ENCODE measurements around the gene MYL12A.

MYL12A gene

GRCh38 chr18:3264362-3264761, 16.8 kb downstream of the MYL12A start:
- ChIA-PET POLR2A (no interaction called here), CTCF (no interaction called here)
- no peak for TF ChIP-seq HDGF (IDR thresholded peaks at IDR 0.05; ENCODE audit: borderline replicate concordance)
- no peak for TF ChIP-seq SUZ12 (IDR thresholded peaks at IDR 0.05)
- no peak for TF ChIP-seq CTBP1 (IDR thresholded peaks at IDR 0.05; ENCODE audit: borderline replicate concordance)
- TF ChIP-seq NFRKB (IDR thresholded peaks at IDR 0.05): no peak
- TF ChIP-seq L3MBTL2 (conservative IDR thresholded peaks at IDR 0.05): no peak
- TF ChIP-seq FOXM1 (IDR thresholded peaks at IDR 0.05; ENCODE audit: borderline replicate concordance): no peak
- DNase-seq (ENCODE audit: extremely low spot score): no peak

DNA sequence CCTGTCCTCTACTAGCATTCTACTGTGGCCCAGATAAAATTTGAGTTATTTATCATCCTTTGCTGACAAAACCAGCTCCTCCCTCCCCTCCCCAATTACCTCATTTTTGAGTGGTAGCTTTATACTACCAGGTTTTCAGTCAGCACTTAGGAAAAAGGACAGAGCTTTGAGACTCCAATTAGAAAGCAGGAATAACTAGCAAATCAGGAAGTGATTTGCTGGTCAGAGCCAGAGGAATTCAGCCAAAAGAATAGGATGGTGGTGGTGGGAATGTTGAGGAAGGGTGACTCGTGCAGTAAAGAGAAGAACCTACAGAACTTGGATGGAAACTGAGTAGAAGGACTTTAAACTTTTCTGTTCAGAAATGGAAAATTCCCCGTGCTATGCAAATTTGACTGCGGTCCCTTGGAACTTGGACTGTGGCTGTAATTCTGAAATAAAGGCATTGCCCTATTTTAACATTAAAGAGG, 18.0 kb downstream of the MYL12A start:
- ChIA-PET CTCF (no interaction called here), POLR2A (no interaction called here)
- no peak for DNase-seq (ENCODE audit: extremely low spot score)
- TF ChIP-seq L3MBTL2 (conservative IDR thresholded peaks at IDR 0.05): no peak
- TF ChIP-seq, protein P1, sequence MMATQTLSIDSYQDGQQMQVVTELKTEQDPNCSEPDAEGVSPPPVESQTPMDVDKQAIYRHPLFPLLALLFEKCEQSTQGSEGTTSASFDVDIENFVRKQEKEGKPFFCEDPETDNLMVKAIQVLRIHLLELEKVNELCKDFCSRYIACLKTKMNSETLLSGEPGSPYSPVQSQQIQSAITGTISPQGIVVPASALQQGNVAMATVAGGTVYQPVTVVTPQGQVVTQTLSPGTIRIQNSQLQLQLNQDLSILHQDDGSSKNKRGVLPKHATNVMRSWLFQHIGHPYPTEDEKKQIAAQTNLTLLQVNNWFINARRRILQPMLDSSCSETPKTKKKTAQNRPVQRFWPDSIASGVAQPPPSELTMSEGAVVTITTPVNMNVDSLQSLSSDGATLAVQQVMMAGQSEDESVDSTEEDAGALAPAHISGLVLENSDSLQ (IDR thresholded peaks at IDR 0.05): peak; percentile 30; the same call in 1 of the 2 replicates

DNA sequence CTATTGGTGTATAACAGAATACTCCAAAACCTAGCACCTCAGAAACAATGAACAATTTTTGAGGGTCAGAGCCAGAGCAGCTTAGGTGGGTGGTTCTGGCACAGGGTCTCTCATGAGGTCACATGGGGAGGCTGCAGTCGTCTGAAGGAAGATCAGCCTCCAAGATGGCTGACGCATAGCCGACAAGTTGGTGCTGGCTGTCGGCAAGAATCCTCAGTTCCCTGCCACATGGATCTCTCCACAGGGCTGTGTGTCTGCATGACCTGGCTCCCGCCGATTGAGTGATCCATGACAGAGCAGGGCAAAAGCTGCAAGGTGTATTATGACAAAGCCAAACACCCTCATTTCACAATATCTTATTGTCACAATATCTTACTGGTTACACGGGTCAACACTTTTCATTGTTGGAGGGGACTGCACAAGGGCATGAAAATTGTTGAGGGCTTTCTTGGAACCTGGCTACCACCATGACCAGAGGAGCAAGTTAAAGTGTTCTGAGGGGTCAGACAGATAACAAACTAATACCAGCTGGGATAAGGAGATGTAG, 18.5 kb downstream of the MYL12A start:
- TF ChIP-seq ELF4 (IDR thresholded peaks at IDR 0.05) (no peak), FOXA1 (IDR thresholded peaks at IDR 0.05) (no peak), ZNF384 (IDR thresholded peaks at IDR 0.05) (no peak), TARDBP (IDR thresholded peaks at IDR 0.05) (no peak), ARNT (IDR thresholded peaks at IDR 0.05) (no peak), L3MBTL2 (conservative IDR thresholded peaks at IDR 0.05) (no peak), SP1 (IDR thresholded peaks at IDR 0.05) (no peak), HDGF (IDR thresholded peaks at IDR 0.05; ENCODE audit: borderline replicate concordance) (no peak), BHLHE40 (IDR thresholded peaks at IDR 0.05; ENCODE audit: borderline replicate concordance) (no peak), FOXK2 (IDR thresholded peaks at IDR 0.05) (no peak), SUZ12 (IDR thresholded peaks at IDR 0.05) (no peak), CTBP1 (IDR thresholded peaks at IDR 0.05; ENCODE audit: borderline replicate concordance) (no peak), FOXM1 (IDR thresholded peaks at IDR 0.05; ENCODE audit: borderline replicate concordance) (no peak)
- TF ChIP-seq, protein P1 (IDR thresholded peaks at IDR 0.05): no peak
- ChIA-PET CTCF (no interaction called here), POLR2A (no interaction called here)

GRCh38 chr18:3268306-3268705, 20.7 kb downstream of the MYL12A start:
- ChIA-PET POLR2A (no interaction called here), CTCF (no interaction called here)
- no peak for DNase-seq (ENCODE audit: extremely low spot score)
- TF ChIP-seq ELF4 (IDR thresholded peaks at IDR 0.05) (no peak), FOXK2 (IDR thresholded peaks at IDR 0.05) (no peak), TARDBP (IDR thresholded peaks at IDR 0.05) (no peak), HDGF (IDR thresholded peaks at IDR 0.05; ENCODE audit: borderline replicate concordance) (no peak), ZNF384 (IDR thresholded peaks at IDR 0.05) (no peak), SP1 (IDR thresholded peaks at IDR 0.05) (no peak), ARNT (IDR thresholded peaks at IDR 0.05) (no peak), BHLHE40 (IDR thresholded peaks at IDR 0.05; ENCODE audit: borderline replicate concordance) (no peak), FOXA1 (IDR thresholded peaks at IDR 0.05) (no peak), FOXM1 (IDR thresholded peaks at IDR 0.05; ENCODE audit: borderline replicate concordance) (no peak)
- TF ChIP-seq, protein P1 (IDR thresholded peaks at IDR 0.05): no peak

More for the DNA sequence above, 18.5 kb downstream of the MYL12A start:
- DNase-seq (ENCODE audit: extremely low spot score): no peak

DNA sequence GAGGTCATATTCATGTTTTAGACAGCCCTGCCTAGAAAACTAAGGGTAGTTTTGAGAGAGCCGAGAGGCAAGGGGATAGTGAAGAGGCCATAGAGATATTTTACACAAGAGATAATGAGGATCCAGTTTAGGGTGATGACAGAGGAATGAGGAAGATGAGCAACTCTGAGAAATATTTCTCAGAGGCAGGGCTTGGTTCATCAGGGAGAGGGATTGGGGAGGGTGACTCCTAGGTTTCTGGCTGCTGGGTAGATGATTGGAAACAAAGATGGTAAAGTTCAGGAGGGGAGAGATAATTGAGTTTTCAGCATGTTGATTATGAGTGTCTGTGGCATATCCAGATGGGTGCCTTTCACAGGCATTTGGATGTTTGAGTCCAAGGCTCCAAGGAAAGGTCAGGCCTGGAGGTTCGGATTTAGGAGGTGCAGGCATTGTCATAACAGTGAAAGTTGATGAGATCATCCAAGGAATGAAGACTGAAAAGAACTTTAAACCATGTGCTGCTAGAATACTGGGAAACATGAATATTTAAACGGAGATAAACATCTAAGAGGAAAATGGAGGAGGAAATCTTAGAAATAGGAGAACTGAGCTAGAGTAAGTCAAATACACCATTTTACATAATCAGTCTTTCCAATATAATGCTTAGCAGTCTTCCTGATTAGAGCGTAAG, 21.8 kb downstream of the MYL12A start:
- no peak for DNase-seq (ENCODE audit: extremely low spot score)
- ChIA-PET CTCF (no interaction called here), POLR2A (no interaction called here)
- no peak for TF ChIP-seq FOXK2 (IDR thresholded peaks at IDR 0.05)
- TF ChIP-seq LEF1 (IDR thresholded peaks at IDR 0.05; ENCODE audit: borderline replicate concordance): no peak
- no peak for TF ChIP-seq ELF4 (IDR thresholded peaks at IDR 0.05)
- no peak for TF ChIP-seq ARNT (IDR thresholded peaks at IDR 0.05)
- no peak for TF ChIP-seq HDGF (IDR thresholded peaks at IDR 0.05; ENCODE audit: borderline replicate concordance)

DNA sequence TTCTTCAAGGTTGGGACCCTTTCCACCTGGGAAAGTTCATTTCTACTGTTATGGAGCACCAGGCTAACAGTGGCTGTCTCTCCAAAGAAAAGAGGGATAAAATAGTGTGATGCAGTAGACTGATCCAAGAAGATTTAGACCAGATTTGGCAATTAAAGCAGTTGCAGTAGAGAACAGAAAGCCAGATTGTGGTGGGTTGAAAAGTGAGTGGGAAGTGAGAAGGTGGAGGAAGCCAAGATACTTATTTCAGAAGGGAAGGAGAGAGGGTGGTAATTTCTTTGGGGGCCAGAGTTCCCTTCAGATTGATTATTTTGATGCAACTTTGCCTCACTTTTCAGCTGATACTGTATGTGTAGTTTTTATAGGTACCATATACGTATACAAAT, 22.3 kb downstream of the MYL12A start:
- DNase-seq (ENCODE audit: extremely low spot score): no peak
- TF ChIP-seq ELF4 (IDR thresholded peaks at IDR 0.05): no peak
- no peak for TF ChIP-seq HDGF (IDR thresholded peaks at IDR 0.05; ENCODE audit: borderline replicate concordance)
- no peak for TF ChIP-seq TARDBP (IDR thresholded peaks at IDR 0.05)
- no peak for TF ChIP-seq SP1 (IDR thresholded peaks at IDR 0.05)
- no peak for TF ChIP-seq NFRKB (IDR thresholded peaks at IDR 0.05)
- no peak for TF ChIP-seq CTBP1 (IDR thresholded peaks at IDR 0.05; ENCODE audit: borderline replicate concordance)
- no peak for TF ChIP-seq L3MBTL2 (conservative IDR thresholded peaks at IDR 0.05)
- no peak for TF ChIP-seq ARNT (IDR thresholded peaks at IDR 0.05)
- no peak for TF ChIP-seq FOXK2 (IDR thresholded peaks at IDR 0.05)
- TF ChIP-seq BHLHE40 (IDR thresholded peaks at IDR 0.05; ENCODE audit: borderline replicate concordance): no peak
- TF ChIP-seq FOXM1 (IDR thresholded peaks at IDR 0.05; ENCODE audit: borderline replicate concordance): no peak
- no peak for TF ChIP-seq LEF1 (IDR thresholded peaks at IDR 0.05; ENCODE audit: borderline replicate concordance)
- TF ChIP-seq, protein P1 (IDR thresholded peaks at IDR 0.05): no peak
- TF ChIP-seq SUZ12 (IDR thresholded peaks at IDR 0.05): no peak
- TF ChIP-seq ZNF384 (IDR thresholded peaks at IDR 0.05): no peak
- no peak for TF ChIP-seq FOXA1 (IDR thresholded peaks at IDR 0.05)
- ChIA-PET CTCF (no interaction called here), POLR2A (no interaction called here)

All from HEK293T (cell line).